K562 (cell line): ENCODE measurements around the gene LIPI. TPM values are rescaled to one million over a fixed set of nuclear protein-coding genes. Genes with fewer than 3 reads are reported as not detected.
"Not testable (repeated sequence)": the region's sequence is repeated elsewhere in the genome, so short reads cannot be mapped to it uniquely, and the experiment has no call there.

Experiments
- ATAC-seq: fragments of 200-7000 bp; cut with Tn5 transposase; 3 replicates; pipeline ENCODE4 v1.9.1; 2020; ENCODE audit warnings: moderate library complexity
- BruUV-seq: library from RNA; stranded (reverse); fragments of 400-500 nt; replicated peaks from 2 replicates; lab custom pipeline; 2021; lab: Mats Ljungman, UMichigan
- CTCF ChIA-PET: fragments of 300-600 bp; formaldehyde crosslinking; extraction: SDS; loops from one replicate; lab custom pipeline; 2021; ENCODE audit warnings: low intra/inter-chr PET ratio; lab: Yijun Ruan, JAX
- POLR2A ChIA-PET: fragments of 300-600, 350-650 bp; sonication (Branson Sonifier 250); formaldehyde crosslinking; extraction: SDS; loops from one replicate; lab custom pipeline; 2021; ENCODE audit warnings: antibody characterized with exemption, inconsistent platforms; lab: Yijun Ruan, JAX
- DNase-seq, 4 experiments: peaks; one replicate each; pipeline versions ENCODE4 v3.0.0 to v3.0.0-alpha.2; 2011 to 2018; ENCODE audit warnings: low spot score in 3 of 4, mixed read lengths in 3 of 4; ENCODE audit errors: extremely low read depth in 1 of 4
- FAIRE-seq: peaks from 2 replicates; lab custom pipeline; 2011; peaks lifted over from hg19 to GRCh38; lab: Jason Lieb, UNC
- H2AFZ ChIP-seq: 2 replicates; pipeline ENCODE4 v1.6.0; 2011; ENCODE audit warnings: low read depth, low read length, control low read depth, inconsistent platforms
- H3K27ac ChIP-seq: fragments of 200-600 bp; 3 replicates; pipeline ENCODE4 v1.8.0; 2011; ENCODE audit warnings: low read depth, mild to moderate bottlenecking, control low read depth, inconsistent platforms, low read length, moderate library complexity, mixed read lengths; ENCODE audit errors: extremely low read depth
- H3K27me3 ChIP-seq, 2 experiments: fragments of 300-600 bp in 1 of 2; 2 replicates in 1 of 2; 3 replicates in 1 of 2; pipeline versions ENCODE4 v1.6.0 to v1.8.0; 2011; ENCODE audit warnings: inconsistent platforms in 2 of 2, low read length in 2 of 2, mild to moderate bottlenecking in 1 of 2, mixed read lengths in 1 of 2, moderate library complexity in 1 of 2; ENCODE audit not compliant: control insufficient read depth in 2 of 2, insufficient read depth in 2 of 2
- H3K36me3 ChIP-seq: fragments of 300-600 bp; 3 replicates; pipeline ENCODE4 v1.8.0; 2011; ENCODE audit warnings: mild to moderate bottlenecking, low read length, inconsistent platforms; ENCODE audit not compliant: control insufficient read depth, insufficient read depth
- H3K4me1 ChIP-seq, 2 experiments: fragments of 200-600 bp in 1 of 2; replicated peaks in 1 of 2; 2 replicates in 1 of 2; 3 replicates in 1 of 2; pipeline versions ENCODE4 v1.5.1 to v1.8.0; 2011; ENCODE audit warnings: inconsistent platforms in 2 of 2, low read length in 2 of 2, mild to moderate bottlenecking in 1 of 2, mixed read lengths in 1 of 2, moderate library complexity in 1 of 2; ENCODE audit not compliant: control insufficient read depth in 2 of 2, insufficient read depth in 2 of 2
- H3K4me2 ChIP-seq: 2 replicates; pipeline ENCODE4 v1.6.1; 2011; ENCODE audit warnings: low read length, control low read depth, inconsistent platforms, mixed read lengths; ENCODE audit not compliant: insufficient read depth
- H3K4me3 ChIP-seq: fragments of 200-600 bp; sonication (generic), shearing (Covaris generic); 2 replicates; pipeline ENCODE4 v1.5.1; 2016; ENCODE audit warnings: control low read depth, inconsistent platforms
- H3K79me2 ChIP-seq: fragments of 200-600 bp; 3 replicates; pipeline ENCODE4 v1.8.0; 2011; ENCODE audit warnings: low read length, inconsistent platforms; ENCODE audit not compliant: control insufficient read depth, insufficient read depth
- H3K9ac ChIP-seq, 2 experiments: 2 replicates each; pipeline versions ENCODE4 v1.6.0 to v1.6.1; 2011; ENCODE audit warnings: low read depth in 2 of 2, low read length in 2 of 2, control low read depth in 1 of 2, inconsistent platforms in 1 of 2, mild to moderate bottlenecking in 1 of 2, mixed read lengths in 1 of 2; ENCODE audit not compliant: insufficient read depth in 1 of 2
- H3K9me1 ChIP-seq: one replicate; pipeline ENCODE4 v1.6.0; 2011; ENCODE audit warnings: inconsistent platforms, mild to moderate bottlenecking, low read length, moderate library complexity; ENCODE audit not compliant: control insufficient read depth, insufficient read depth
- H3K9me3 ChIP-seq: replicated peaks from 2 replicates; pipeline ENCODE4 v1.5.1; 2011; ENCODE audit warnings: low read depth, low read length, inconsistent platforms; ENCODE audit not compliant: control insufficient read depth, insufficient read depth
- H4K20me1 ChIP-seq: replicated peaks from 2 replicates; pipeline ENCODE4 v1.6.1; 2011; ENCODE audit warnings: low read length, inconsistent platforms, mixed read lengths; ENCODE audit not compliant: control insufficient read depth, insufficient read depth
- WGBS: fragments of 100-300 bp; shearing (Covaris generic); methylation state at CpG from one replicate; pipeline ENCODE4 v1.1.6; 2016; ENCODE audit warnings: low coverage, mixed read lengths; ENCODE audit not compliant: insufficient coverage; ENCODE audit errors: missing lambda C conversion rate; 5-methylcytosine and 5-hydroxymethylcytosine counted together
- in situ Hi-C: fragments of 300-500 bp; cut with MboI; formaldehyde crosslinking; loops from 4 replicates; pipeline ENCODE4 v1.15.0; 2018; ENCODE audit warnings: inconsistent platforms, mixed read lengths
- intact Hi-C: fragments of 100-400 bp; cut with micrococcal nuclease; formaldehyde crosslinking; loops from 2 replicates; pipeline ENCODE4 v1.14.2; 2022
- polyA plus RNA-seq, 8 experiments: library from polyadenylated mRNA; depleted of rRNA in 4 of 8; stranded (reverse) in 5 of 8; unstranded in 3 of 8; fragments of >200 nt; fragmentation: Nextera tagmentation in 2 of 8; fragmentation: Illumina TruSeq in 1 of 8; extraction: Ambion mirVana in 2 of 8; extraction: Trizol in 1 of 8; gene quantifications; 2 replicates each; pipeline versions ENCODE4 v1.2.1 to v1.2.3, GENCODE V29; 2011 to 2014; ENCODE audit warnings: inconsistent platforms in 1 of 8, missing spikeins in 1 of 8
- total RNA-seq, 7 experiments: library from RNA; depleted of rRNA in 6 of 7; stranded (reverse); fragments of >200 nt in 6 of 7; fragmentation: Illumina TruSeq in 2 of 7; extraction: Trizol in 2 of 7; gene quantifications; 2 replicates each; pipeline versions ENCODE4 v1.2.1 to v1.2.3, GENCODE V29; 2011 to 2021; ENCODE audit warnings: low replicate concordance in 1 of 7

Gene LIPI
- total and polyA plus RNA-seq, 9 of the 15 experiments (the other 6 are each of a cell fraction or from before 2014, with no cell fraction given): not detected

DNA sequence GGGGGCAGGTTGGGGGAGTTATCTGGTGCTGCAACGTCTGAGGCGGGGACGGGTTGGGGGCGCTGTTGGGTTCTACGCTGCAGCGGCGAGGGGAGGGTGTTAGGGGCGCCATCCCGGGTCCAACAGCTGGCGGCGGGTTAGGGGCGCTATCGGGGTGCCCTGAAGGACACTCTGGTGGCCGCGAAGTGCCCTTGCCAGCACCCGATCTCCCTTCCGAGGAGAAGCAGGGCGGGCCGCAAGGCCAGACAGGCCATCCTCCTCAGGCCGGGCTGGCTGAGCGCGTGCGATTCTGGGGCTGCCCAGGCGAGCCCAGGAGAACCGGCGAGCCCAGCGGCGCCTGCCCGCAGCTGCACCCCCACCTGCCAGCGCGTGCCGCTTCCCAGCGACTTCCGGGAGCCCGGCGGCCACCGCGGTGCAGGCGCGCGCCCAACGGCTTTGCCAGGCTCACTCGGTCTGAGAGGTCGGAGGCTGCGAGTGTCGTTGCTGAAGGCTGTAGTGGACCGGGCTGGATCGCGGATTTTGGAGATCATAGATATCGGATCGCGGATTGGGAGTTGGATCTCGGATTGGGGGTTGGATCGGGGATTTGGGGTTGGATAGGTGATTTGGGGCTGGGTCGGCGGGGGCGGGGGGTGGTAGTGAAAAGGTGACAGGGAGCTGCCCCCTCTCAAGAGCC is 147.0 kb downstream of the LIPI start:
- 98% methylated on average over 9 of the region's 57 CpGs for WGBS
- ATAC-seq, DNase-seq, POLR2A ChIA-PET, CTCF ChIA-PET, H3K9me3 ChIP-seq, intact Hi-C loops, BruUV-seq, H4K20me1 ChIP-seq, H3K36me3 ChIP-seq, H3K9ac ChIP-seq, H3K4me3 ChIP-seq, H3K79me2 ChIP-seq, H3K4me2 ChIP-seq, FAIRE-seq, H3K4me1 ChIP-seq, H2AFZ ChIP-seq, H3K27me3 ChIP-seq, H3K27ac ChIP-seq, in situ Hi-C loops, H3K9me1 ChIP-seq: not testable (repeated sequence)

DNA sequence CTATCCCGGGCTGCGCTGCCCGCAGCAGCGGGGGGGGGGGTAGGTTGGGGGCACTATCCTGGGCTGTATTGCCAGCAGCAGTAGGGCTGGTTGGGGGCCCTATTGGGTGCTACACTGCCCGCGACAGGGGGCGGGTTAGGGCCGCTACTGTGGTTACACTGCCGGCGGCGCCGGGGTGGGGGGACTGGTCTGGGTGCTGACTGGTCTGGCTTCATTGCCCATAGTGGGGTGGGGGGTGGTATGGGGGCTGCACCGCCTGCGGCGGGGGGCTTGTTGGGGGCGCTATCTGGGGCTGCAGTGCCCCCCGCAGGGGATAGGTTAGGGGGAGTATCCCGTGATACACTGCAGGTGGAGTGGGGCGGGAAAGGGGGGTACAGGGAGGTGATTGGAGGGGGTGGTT is 148.1 kb downstream of the LIPI start:
- H3K36me3 ChIP-seq, H3K9me1 ChIP-seq, ATAC-seq, H4K20me1 ChIP-seq, H3K4me2 ChIP-seq, H3K9ac ChIP-seq, H3K4me3 ChIP-seq, H3K27ac ChIP-seq, H3K27me3 ChIP-seq, H2AFZ ChIP-seq, BruUV-seq, H3K4me1 ChIP-seq, H3K79me2 ChIP-seq, intact Hi-C loops, POLR2A ChIA-PET, in situ Hi-C loops, H3K9me3 ChIP-seq, FAIRE-seq, CTCF ChIA-PET, DNase-seq: not testable (repeated sequence)
- WGBS: 100% methylated on average over 1 of the region's 19 CpGs

DNA sequence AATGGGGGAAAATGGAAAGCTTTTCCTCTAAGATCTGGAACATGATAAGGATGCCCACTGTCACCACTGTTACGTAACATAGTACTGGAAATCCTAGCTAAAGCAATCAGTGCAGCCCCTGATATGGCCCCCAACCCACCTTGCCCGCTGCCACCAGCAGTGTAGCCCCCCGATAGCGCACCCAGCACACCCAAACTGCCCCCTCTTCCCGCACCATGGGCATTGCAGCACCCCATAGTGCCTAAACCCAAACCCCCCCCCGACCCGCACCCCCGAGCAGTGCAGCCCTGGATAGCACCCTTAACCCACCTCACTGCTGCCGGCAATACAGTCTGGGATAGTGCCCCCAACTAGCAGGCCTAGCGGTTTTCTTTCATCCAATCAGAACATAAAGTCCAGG is 148.9 kb downstream of the LIPI start:
- ATAC-seq, H3K27ac ChIP-seq, BruUV-seq, H4K20me1 ChIP-seq, H3K4me2 ChIP-seq, H2AFZ ChIP-seq, H3K4me1 ChIP-seq, CTCF ChIA-PET, H3K79me2 ChIP-seq, DNase-seq, H3K36me3 ChIP-seq, H3K27me3 ChIP-seq, POLR2A ChIA-PET, FAIRE-seq, H3K9me3 ChIP-seq, H3K9ac ChIP-seq, H3K4me3 ChIP-seq, H3K9me1 ChIP-seq, intact Hi-C loops, in situ Hi-C loops: not testable (repeated sequence)
- WGBS: 94% methylated on average over 4 of the region's 10 CpGs
